M059J (cell line): ENCODE data around the gene PLD5. TPM values are rescaled to one million over a fixed set of nuclear protein-coding genes. Genes with fewer than 3 reads are reported as not detected.
"Not testable (repeated sequence)": the region's sequence is repeated elsewhere in the genome, so short reads cannot be mapped to it uniquely, and the experiment has no call there.

Experiments used
- DNase-seq: peaks from one replicate; pipeline ENCODE4 v3.0.0-alpha.2; 2012; ENCODE audit warnings: low read depth
- total RNA-seq: library from RNA; depleted of rRNA; stranded (reverse); fragments of >200 nt; shearing (Covaris generic); gene quantifications from 2 replicates; pipeline ENCODE4 v1.2.3, GENCODE V29; 2014

PLD5 gene
- total RNA-seq, 1 experiment from 2014 or later = not detected

DNA sequence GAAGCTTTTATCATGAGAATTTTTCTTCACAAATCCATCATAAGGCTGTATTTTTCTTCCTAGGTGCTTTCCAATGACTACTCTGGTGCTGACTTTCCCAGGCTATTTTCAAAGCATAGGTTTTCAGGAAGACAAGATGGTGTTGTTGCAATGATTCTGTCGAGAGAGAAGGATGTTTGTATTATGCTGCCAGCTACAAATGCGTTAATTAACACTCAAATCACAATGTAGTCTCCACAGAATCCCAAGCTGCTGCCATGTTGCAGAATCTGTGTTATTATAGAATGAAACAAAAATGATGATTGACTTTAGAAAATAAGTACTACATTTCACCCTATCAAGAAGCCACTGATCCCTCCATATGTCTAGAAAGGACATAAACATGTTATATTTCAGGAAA is 346.1 kb downstream of the PLD5 start:
- DNase-seq = no peak

DNA sequence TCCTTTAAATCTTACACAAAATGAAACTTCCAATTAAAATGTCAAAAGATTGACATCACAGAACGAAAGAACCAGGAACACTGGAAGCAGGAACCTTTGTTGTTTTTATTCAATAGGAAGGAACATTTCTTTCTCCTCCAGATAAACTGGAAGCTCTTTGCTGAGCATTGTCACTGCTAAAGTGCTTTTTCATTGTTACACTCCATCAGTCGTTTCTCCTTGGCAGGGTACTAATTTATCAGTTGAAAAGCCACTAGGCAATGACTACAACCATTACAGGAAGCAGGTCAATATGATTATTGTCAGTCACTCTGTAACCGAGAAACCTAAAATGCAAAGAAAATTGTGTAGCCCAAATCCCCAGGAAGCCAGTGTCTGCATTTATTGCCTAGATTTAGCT is 362.4 kb downstream of the PLD5 start:
- no peak for DNase-seq

DNA sequence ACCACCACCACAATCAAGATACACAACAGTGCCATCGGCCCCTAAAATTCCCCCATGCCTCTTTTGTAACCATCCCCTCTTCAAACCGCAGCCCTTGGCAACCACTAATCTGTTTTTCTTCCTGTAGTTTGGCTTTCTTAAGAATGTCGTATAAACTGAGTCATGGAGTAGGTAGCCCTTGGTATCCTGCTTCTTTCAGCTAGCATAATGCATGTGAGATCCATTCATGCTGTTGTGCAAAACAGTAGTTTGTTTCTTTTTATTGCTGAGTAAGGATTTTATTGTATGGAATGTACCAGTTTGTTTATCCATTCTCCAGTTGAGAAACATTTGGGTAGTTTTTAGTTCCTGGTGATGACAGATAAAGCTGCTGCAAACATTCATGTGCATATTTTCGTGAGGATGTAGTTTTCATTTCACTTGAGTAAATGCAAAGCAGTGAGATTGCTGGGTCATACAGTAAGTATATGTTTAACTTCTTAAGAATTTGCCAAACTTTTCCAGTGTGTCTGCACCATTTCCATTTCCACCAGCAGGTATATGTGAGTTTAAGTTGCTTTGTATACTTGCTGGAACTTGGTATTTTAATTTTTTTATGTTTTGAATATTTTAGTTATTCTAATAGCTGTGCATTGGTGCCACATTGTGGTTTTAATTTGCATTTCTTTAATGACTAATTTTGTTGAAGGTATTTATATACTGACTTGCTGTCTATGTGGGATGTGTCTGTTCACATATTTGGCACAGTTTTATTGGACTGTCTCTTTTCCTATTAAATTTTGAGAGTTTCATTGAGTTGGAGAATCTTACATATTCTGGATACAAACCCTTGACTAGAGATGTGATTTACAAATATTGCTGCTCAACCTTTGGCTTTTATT is 377.2 kb downstream of the PLD5 start:
- peak; percentile 50 for DNase-seq

DNA sequence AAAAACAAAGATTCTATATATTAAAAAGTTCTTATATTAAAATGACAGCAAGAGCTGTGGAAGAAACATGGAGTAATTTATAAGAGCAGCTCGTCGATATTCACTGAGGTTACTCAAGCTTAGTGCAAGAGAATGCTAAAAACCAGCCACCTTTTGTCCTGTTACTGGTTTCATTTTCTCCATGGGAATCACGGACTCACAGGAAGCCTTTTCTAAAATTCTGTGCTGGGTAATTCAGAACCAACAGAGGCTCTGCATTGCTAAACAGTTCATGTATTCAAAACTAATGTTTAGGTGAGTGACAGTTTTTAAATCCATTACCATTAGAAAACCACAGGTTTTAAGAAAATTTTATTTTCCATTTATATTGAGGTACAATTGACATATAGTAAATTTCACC is 377.8 kb downstream of the PLD5 start:
- peak; percentile 15 for DNase-seq

GRCh38 chr1:242140836-242141235 is 383.7 kb downstream of the PLD5 start:
- DNase-seq = peak; percentile 7

GRCh38 chr1:242139986-242140385 is 384.5 kb downstream of the PLD5 start:
- DNase-seq = no peak

DNA sequence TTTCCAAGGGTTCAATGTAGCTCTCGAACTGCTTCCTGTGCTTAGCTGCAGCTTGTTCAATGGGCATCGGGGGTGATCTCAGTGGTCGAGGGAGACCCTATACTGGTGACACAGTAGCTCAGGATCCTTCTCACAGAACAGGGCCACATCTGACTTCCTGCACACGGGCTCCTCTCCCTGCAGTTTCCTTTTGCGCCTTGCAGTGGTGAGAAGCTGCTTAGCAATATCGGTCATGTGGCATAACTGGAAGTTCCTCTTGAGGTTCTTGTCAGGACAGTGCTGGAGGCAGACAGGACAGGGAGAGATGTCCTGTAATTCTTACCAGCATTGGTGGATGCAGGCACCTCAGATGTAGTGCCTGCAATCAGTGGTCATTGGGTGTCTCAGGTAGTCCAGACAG is 385.1 kb downstream of the PLD5 start:
- no peak for DNase-seq

- DNase-seq = no peak
Measured at GRCh38 chr1:242133796-242134195, 390.7 kb downstream of the PLD5 start.

DNA sequence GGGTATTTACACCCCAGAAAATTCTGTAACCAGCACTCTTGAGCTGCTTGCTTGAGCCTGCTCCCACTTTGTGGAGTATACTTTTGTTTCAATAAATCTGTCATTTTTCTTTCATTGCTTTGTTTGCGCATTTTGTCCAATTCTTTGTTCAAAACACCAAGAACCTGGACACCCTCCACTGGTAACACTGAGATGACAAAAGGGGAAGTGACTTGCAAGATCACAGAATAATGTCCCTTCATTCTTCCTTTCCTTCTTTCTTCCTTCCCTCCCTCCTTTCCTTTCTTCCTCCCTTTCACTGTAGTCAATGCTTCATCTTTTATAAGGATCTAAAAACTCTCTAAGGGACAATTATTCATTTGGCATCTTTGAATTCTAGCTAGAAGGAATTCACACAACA is 391.1 kb downstream of the PLD5 start:
- no peak for DNase-seq

GRCh38 chr1:242132121-242132817 is 392.2 kb downstream of the PLD5 start:
- no peak for DNase-seq

GRCh38 chr1:242128951-242129502 is 395.5 kb downstream of the PLD5 start:
- DNase-seq = peak; percentile 48

DNA sequence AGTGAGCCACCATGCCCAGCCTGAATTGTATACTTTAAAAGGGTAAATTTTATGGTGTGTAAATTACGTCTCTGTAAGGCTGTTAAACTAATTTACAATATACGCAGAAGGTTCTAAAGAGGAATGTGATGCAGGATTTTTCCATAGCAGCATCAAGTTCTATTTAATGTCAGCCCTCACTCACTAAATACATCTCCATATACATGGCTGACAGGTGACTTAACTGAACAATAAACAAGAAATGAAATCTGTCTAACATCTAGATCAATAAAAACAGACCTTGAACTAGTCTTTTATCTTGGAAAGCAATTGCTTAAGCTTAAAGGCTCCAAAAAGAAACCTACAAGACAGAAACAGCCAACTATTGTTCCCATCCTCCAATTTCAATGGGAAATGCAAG is 404.1 kb downstream of the PLD5 start:
- no peak for DNase-seq

DNA sequence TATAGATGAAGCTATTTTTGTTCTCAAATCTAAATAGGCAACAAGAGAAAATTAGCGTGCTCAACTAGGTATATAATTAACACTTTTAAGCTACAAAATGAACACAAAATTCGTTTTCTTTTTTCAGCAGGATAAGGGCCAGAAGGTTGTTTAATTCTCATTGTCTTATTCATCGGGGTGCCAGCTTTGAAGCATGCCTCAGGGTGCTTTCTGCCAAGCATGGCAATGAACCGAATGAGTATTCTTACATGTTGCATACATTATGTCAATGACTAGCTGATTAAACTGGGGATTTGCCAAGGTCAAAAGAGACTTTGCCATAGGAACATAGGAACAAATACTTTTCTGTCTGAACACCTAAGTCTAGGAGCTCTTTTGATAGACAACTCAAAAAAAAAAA is 423.6 kb downstream of the PLD5 start:
- no peak for DNase-seq

GRCh38 chr1:242097283-242097682 is 427.2 kb downstream of the PLD5 start:
- not testable (repeated sequence) for DNase-seq

DNA sequence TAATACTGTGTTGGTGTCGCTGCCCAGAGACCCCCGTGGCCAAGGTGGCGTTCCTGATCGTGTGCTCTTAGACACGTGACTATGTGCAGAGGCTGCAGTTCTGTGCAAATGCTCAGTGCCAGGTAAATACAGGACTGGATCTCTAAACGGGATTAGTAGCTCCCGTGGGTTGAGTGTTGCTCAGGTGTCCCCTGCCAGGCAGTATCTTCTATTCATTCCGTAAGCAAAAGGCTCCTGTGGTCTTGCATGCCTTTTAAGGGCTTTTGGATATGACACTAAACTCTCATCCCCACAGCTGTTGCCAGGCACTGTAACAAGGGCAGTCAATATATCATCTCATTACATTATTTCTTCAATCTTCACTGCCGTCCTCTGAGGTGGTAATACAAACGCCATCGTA is 431.4 kb downstream of the PLD5 start:
- DNase-seq = no peak

DNA sequence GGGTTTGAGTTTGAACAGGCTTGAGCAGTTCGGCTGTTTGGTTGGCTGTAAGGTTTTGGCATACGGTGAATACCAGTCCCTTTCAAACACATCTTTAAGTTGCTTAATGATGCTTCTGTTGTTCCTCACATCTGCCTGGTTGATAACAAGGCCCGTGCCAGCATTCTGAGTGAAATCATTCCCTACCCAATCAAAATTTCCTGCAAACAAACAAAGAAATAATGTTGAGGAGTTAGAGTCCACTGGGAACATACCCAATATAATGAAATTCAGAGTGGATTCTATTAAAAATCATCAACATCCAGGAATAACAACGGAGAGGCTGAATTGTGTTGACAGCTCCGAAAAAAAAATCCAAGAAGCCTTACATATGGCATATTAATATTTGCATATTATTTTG is 434.6 kb downstream of the PLD5 start:
- no peak for DNase-seq

DNA sequence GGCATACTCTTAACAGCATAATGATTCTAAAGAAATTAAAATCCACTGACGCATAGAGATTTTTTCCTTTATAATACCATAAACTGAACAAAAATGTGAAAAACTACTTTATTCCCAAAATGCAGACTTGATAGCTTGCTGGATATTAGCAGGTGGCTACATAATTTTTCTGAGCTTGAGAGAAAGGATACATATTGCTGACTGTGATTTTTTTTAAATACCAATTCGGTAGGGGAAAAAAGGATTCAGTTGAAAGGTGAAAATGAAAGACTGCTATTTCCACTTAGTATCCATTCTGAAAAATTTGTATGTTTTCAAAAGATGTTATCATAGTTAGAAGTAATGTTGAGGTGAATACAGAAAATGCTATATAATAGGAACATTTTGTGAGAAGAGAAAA is 435.6 kb downstream of the PLD5 start:
- no peak for DNase-seq

- no peak for DNase-seq
Measured at GRCh38 chr1:242086706-242087105, 437.8 kb downstream of the PLD5 start.

GRCh38 chr1:242086093-242086492 is 438.4 kb downstream of the PLD5 start:
- no peak for DNase-seq

GRCh38 chr1:242083742-242084141 is 440.8 kb downstream of the PLD5 start:
- DNase-seq = no peak

DNA sequence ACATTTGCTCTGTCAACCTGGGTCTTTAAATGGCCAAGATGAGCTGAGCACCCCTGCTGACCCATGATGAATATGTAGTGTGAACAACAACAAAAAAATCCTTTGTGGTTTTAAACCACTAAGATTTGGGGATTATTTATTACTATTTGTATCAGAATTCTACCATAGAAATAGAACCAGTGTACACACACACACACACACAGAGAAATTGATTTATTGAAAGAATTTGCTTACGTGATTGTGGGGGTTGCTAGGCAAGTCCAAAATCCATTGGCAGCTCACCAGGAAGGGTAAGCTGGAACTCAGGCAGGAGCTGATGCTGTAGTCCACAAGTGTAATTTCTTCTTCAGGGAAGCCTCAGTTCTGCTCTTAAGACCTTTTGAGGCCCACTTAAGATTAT is 443.1 kb downstream of the PLD5 start:
- DNase-seq = peak; percentile 2

DNA sequence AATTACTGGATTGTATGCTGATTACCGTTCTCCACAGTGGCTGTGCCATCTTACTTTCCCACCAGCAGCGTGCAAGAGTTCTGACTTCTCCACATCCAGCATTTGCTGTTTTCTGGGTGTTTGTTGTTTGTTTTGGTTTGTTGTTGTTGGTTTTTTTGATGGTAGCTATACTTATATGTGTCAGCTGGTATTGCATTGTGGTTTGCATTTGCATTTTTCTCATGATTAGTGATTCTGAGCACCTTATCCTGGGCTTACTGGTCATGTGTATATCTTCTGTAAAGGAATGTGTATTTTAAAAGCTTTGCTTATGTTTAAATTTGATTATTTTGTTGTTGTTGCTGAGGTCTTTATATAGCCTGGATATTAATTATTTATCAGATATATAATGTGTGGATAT is 458.7 kb downstream of the PLD5 start:
- no peak for DNase-seq

- no peak for DNase-seq
Measured at GRCh38 chr1:242062271-242062670, 462.2 kb downstream of the PLD5 start.
